ELF-1 (cell line): ENCODE data around the gene CD93.

Experiments used
- DNase-seq: peaks from one replicate; pipeline ENCODE4 v3.0.0-alpha.2; 2016; ENCODE audit warnings: low read depth, low spot score

The CD93 gene, protein sequence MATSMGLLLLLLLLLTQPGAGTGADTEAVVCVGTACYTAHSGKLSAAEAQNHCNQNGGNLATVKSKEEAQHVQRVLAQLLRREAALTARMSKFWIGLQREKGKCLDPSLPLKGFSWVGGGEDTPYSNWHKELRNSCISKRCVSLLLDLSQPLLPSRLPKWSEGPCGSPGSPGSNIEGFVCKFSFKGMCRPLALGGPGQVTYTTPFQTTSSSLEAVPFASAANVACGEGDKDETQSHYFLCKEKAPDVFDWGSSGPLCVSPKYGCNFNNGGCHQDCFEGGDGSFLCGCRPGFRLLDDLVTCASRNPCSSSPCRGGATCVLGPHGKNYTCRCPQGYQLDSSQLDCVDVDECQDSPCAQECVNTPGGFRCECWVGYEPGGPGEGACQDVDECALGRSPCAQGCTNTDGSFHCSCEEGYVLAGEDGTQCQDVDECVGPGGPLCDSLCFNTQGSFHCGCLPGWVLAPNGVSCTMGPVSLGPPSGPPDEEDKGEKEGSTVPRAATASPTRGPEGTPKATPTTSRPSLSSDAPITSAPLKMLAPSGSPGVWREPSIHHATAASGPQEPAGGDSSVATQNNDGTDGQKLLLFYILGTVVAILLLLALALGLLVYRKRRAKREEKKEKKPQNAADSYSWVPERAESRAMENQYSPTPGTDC

DNA sequence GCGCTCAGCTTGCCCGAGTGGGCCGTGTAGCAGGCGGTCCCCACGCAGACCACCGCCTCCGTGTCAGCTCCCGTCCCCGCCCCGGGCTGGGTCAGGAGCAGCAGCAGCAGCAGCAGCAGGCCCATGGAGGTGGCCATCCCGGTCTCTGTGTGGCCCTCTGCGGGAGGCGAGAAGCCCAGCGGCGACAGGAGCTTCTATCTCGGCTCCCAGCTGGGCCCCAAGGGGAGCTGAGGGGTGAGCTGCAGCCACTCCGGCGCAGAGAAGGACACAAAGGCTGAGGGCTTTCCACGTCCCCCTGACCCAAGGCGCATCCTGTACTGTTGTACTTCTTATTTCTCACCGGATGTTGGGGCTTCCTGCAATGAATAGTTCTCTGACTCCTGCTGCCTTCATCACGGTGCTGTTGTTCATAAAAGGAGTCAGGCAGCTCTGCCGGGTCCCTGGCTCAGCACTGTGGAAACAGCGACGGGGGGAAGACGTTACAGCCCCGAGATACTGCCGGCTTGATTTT is at the start of gene CD93:
TSS of gene CD93 (minus strand) at position 269 of the 511 bp plus-strand sequence. CDS start at position 137, 132 bp downstream.
- no peak for DNase-seq

DNA sequence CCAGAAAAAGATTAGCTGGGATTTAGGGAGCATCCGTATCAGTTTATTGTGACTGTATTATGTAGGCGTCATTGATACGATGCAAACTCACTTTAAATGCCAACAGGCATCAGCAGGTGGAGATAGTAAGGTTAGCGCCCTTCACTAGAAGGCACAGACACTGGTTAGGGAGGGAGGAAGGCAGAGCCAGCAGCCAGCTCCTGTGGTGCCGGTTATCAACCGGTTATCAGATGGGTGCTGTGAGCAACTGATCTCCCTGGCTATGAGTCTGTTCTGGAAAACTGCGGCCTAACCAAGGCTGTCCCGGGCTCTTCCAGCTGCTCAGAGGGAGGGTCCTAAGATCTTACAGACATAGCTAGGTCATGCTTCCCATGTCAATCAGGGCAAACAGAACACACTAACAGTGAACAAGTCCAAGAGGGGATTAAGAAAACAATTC is 47.5 kb upstream of the CD93 start:
- DNase-seq, result peak; percentile 8

DNA sequence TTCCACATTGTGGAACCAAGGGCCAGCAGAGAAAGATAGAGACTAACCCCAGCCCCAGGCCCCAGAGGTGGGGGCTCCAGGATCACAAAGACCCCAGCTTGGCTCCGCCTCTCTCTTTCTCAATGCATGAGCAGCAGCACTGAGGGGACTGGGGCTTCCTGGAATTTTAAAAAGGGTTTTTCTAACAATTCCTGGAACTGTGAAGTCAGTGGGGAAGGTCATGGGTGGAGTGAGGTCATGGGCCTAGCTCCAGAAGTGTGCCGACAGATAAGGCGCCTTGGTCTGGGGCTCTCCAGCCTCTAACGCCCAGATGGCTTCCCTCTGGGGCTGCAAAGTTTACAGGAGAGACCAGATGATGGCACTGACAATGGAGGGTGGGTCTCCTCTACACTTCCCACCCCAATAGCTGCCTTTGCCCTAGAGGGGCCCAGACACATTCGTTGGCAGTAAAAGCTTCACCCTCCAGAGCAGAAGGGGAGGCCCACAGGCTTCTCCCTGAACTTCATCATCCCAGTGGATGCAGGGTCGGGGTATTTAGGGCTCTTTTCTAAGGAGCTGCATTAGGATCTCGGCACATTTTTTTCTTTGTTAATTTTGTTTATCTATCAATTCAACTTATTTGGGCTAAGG is 46.9 kb upstream of the CD93 start:
- no peak for DNase-seq

DNA sequence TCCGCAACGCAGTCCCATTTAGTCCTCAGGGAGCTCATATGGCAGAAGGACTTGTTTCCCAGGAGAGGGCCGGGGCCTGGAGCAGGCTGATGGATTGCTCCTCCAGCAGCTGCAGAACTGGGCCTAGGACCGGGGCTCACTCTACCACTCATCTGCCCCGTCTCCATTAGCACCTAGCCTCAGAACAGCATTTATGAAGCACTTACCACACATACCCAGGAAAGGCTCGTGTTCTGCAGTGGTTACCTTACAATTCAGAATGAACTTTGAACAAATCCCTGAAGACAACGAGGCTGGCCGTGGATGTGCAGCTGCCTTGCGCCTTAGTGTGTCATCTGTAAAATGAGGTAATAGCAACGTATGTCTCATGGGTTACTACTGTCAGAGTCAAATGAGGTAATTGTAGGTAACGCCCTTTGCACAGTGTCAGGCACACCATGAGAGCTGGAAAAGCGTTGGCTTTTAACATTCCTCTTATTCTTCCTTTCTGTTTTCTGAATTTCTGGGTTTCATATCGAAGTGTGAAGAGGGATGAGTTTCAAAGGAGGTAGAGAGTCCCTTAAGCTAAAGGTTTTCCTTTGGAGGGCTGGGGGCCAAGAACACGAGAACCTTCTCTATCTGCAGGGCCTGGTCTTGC is 46.3 kb upstream of the CD93 start:
- DNase-seq, result no peak

DNA sequence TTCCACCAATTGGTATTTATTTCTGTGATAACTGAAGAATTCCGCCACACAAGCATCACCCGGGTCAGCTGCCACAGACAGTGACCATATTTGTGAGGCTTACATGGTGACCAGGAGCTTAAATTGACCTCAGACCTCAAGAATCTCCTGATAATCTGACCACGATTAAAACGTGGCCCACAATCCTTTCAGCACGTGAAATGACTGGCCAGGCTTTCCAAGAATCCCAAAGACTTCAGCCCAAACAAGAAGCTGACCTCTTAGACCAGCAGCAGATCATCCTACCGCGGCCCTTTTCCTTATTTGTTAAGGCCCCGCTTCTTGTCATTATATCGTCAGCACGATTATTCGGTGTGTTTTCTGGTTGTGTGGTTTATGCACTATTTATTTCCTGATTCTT is 45.6 kb upstream of the CD93 start:
- DNase-seq, result no peak

DNA sequence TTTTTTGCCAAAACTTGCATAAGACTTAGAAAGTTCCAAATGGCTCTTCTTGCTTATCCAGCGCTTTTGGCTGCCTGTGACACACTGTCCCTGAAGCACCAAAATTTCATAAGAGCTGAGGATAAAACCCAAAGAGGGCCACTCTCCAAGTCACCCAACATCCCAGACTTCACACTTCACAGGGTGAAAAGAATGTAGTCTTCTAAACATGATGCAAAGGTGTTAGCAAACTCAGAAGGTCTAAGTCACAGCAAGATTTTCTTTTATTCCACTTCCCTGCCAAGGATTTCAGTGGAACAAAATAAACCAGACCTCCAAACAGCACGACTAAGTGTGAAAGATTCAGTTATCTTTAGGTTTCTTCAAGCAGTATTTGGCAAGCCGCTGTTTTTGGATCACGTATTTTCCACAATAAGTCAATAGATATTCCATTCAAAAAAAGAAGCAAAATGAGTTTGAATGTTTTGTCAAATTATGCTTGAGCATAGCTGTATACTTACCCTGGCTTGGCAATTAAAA is 44.6 kb upstream of the CD93 start:
- DNase-seq, result no peak

DNA sequence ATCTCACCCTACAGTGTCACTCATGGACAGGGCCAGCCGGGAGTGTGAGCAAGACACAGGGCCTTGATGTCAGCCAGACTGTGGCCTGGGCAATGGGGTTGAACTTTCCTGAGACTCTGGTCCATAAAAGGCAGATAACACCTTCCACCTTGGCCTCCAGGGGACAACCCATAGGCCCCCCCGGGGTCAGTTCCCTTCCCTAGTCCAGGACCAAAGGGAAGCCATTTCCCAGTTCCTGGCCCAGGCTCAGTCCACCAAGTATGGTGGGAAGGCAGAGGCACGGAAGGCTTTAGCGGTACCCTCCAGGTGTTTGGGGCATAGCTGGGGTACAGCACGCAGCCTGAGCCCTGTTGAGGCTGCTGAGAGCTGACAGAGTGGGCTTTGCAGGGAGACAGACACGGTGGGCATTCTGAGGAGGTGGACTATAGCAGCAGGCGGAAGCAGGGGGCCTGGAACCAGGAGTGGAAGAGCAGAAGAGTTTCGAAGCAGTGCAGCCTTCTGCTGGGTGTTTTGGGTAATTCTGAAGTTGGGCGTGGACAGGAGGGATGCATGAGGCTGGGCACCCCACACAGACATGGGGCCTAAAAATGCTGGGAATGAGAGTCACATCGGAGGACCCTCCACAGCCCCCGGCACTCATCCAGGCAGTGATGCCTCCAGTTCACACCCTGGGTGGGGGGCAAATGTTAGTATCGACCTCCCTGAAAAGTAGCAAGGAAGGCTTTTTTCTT is 43.9 kb upstream of the CD93 start:
- no peak for DNase-seq

DNA sequence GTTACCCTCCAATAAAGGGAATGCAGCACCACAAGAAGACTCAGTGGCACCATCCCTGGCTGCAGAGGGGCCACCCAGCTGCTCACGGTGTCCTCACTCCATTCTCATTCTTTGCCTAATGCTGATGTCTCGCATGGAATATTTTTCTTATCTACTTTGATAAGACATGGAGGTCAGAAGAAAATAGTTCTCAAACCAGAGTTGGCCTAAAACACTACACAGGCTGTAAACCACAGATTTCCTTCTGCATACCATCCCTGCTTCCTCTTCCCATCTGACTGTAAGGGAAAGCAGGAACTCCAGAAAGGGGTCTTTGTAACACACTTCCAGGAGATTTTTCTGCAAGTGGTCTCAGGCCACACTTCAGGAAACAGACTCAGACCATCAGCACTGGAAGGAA is 43.1 kb upstream of the CD93 start:
- no peak for DNase-seq

DNA sequence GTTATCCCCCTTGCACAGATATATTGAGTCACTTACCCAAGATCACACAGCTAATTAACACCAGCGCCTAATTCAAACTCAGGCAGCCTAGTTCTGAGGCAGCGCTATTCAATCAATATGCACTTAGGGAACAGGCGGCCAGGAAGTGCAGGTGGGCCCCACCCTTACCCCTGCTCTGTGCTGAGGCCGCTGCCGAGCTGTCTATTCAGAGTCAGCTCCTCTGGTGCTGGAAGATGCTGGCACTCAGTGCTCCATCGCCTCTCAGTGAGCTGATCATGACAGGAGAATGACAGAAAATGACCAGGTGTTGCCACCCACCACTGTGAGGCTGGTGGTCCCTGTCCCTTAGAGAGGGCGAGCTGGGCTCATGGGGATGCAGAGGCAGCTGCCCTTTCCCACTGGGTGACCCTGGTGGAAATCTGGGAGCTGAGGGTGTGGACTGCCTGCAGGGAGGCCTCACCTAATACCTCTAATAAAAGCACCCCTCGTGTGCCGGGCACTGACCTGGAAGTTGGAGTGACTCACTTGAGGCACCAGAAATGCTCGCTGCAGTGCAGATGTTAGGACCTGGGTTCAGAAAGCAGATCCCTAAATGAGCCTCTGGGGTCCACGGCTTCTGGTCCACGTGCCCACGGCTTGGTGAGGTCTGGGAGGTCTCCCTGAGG is 42.5 kb upstream of the CD93 start:
- DNase-seq, result no peak

DNA sequence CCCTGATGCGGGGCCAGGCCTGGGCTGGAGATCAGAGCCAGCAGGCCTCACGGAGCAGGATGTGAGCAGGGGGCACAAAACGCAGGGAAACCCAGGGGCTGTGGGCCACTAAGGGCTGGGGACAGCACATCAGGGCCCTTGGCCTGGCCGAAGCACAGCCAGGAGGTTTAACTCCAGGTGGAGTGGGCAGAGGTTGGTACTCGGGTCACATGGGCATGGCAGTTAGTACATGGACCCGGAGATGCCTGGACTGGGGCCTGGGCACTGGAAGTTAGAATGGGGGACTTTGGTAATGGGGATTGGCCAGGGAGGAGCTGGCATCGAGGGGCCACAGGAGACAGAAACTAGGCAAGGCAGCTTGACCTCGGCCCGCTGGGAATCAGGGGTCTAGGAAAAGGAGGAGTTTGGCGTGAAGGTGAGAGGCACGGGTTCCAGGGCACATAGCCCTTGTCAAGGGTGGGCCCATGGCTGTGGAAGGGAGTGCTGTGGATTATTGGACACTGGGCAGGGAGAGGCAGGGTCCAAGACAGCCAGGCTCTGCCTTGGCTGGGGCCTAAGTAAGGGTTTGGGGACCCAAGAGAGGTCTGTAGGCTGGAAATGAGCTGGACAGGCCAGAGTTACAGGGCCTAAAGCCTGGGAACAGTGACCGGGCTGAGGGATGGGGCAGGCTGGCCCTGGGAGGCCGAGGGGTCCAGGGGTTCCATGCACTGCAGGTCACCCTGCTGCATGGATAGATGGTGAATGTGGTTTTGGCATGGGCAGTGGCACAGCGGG is 41.6 kb upstream of the CD93 start:
- no peak for DNase-seq

DNA sequence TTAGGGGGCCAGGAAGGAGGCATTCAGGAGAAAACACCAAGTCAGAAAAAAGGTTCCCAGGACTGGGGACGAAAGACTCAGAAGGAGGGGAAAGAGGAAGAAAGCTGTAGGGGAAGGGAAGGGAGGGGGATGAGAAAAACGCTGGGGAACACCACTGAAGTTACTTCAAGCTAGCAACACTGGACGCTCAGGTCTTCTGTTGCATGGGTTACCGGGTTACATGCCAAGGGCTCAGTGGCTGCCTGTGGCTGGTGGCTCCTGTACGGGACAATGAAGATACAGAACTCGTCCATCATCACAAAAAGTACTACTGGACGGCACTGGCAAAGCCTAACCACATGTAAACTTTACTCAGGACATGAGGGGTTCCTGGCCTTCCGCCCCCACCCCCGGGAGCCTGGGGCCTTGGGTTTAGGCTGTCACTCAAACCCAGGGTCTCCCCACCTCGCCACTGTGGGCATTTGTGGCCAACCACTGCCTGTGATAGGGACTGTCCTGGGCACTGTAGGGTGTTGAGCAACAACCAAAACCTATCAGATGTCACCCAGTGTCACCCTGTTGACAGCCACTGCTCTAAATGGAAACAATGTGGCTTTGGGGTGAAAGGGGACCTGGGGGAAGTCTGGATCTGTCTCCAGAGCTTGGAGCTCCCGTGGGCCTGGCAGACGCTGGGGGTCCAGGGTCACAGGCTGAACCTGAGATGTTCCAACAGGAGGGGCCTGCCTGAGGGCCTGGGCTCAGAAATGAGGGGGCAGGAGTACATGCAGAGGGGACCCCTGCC is 40.3 kb upstream of the CD93 start:
- no peak for DNase-seq

DNA sequence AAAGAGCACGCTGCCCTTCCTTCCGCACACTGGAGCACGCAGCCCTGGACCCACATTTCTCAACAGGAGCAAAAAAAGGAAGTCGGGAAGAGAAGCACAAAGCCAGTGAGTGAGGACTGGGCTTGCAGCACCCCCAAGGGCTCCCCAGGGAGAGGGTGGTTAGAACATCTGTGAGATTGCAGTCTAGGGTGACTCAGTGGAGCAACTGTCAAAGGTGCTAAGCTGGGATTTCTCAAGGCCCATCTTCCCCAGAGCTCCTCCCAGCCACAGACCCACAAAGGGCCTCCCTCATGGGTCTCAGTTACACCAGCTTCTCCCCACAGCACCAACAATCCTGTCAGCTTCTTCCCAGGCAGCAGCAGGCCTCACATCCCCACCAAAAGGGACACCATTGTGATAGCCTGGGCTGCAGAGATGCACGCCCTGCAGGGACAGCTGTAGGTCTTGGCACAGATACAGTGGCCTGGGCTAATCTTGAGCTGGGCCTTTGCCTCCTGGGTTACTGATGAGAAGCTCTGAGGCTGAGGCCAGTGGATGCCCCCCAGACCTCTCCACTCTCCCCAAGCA is 39.6 kb upstream of the CD93 start:
- no peak for DNase-seq

DNA sequence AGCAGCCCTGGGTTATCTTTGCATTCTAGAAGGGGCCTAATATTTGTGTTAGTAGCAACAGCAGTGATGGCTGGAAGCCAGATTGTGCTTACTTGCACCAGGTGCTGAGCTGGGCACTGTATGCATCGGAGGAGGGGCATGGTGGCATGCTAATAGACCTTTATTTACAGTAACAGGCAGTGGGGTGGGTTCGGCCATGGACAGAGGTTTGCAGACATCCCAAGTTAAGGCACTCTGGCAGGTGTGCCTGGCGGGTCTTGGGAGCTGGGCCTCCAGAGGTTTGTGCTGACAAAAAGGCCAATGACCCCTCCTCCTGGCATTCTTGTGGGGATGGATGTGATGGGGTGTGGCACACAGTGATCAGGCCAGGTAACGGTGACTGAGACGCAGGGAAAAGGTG is 39.0 kb upstream of the CD93 start:
- no peak for DNase-seq

DNA sequence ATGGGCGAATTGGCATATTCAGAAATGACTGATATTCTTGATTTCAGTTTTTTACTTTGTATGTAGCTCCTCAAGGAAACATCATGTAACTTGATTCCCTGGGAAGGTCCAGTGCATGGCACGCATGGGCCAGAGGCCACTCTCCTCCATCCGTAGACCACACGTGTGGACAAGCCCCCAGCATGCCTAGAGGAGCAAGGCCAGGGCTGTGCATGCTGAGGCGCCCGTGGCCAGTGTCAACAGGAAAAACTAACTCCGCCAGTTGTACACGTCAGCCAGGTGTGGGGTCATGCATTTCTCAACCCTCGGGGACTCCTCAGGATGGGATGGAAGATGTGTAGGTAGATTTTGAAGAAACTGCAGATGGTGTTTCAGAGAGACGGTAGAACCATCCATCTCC is 37.8 kb upstream of the CD93 start:
- no peak for DNase-seq

DNA sequence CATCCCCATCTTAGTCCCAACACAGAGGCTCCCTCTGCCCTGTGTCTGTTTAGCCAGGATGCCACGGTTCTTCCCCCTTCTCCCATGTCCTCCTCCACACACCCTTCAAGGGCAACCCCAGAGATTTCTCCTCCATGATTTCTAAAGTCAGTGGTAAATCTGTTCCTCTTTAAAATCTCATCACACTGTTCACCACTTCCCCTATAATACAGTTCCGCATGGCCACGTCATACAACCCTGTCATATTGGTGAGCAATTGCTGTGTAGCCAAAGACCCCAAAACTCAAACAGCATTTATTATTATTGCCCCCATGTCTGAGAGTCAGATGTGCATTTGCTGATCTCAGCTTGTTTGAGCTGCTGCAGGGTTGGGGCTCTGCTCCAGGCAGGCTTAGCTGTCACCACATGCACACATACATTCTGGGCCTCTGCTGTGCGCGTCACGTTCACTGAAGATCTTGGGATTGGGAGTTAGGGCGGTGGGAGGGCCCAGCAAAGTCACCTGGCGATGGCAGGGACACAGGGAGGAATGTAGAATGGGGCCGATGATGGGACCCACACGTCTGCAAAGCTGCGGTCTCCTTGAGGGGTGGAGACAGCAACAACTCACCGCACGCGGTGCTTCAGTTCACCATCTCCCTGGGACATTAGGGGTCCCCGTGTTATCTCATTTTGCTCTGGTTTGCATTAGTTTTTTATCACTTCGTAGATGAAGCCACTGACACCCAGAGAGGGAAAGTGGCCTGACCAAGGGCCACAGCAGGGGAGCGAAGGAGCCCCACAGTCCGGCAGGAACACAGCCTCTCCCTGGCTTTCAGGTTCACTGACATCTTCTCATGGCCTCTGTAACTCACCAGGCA is 36.9 kb upstream of the CD93 start:
- no peak for DNase-seq

DNA sequence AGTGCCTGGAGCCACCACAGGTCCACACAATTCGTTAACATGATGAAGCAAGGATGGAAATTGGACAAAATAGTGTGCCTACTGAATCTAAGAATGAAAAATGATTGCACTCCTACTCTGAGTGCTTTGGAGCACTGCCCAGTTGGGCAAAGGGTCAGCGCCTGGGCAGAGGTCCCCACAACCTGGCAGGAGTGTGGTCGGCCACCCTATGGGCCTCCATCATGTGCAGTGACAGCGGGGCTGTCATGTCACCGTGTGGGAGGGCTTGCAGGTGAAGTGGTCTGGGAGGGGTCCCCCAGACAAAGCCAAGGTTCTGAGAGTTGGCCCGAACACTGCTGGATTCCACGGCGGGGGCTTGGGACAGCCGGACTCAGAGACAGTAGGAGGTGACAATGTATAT is 36.2 kb upstream of the CD93 start:
- no peak for DNase-seq

DNA sequence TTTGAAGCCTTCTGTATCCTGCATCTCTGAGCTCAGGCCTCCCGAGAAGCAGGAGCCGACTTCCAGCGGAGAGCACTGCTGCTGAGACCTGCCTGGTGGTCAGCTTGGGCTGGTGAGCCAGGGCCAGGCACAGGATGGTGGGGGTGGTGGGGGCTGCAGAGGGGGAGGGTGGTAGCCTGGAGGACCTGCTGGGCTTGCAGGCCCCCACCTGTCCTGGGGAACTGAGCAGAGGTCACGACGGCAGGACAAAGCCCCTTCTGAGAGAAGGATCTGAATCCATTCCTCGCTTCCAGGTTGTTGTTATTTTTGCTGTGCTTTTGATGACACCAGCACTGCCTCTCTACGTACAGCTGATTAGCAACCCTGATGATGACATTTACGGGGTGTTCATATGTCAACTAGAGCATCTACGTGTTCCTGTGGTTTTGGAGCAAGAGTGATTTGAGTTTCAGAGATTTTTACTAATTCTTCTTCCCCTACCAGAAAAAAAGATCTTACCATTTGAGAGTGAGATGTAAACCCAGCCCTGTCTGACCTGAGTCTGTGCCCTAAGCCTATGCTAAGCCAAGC is 35.7 kb upstream of the CD93 start:
- DNase-seq, result no peak
